Naive B cell (primary cell): Measurements from ENCODE around the gene ANXA11. TPM values are rescaled to one million over a fixed set of nuclear protein-coding genes. Genes with fewer than 3 reads are reported as not detected.
A peak's percentile ranks its signal among the peaks of the same experiment; 100 is the strongest.
"Not testable (repeated sequence)": the region's sequence is repeated elsewhere in the genome, so short reads cannot be mapped to it uniquely, and the experiment has no call there.

Source experiments
- ATAC-seq, 2 donors: fragments of 150-1000 bp; cut with Tn5 transposase; 2 replicates each; pipeline ENCODE4 v1.10.0; 2021; ENCODE audit warnings: low read depth in 2 of 2, mild to moderate bottlenecking in 2 of 2, moderate library complexity in 2 of 2
- DNase-seq: peaks from one replicate; pipeline ENCODE4 v3.0.0; 2022
- H3K27ac Mint-ChIP-seq, 6 donors: one replicate each; pipeline ENCODE4 v1.8.0; 2020 to 2022; ENCODE audit warnings: mild to moderate bottlenecking in 6 of 6, mixed read lengths in 6 of 6, moderate library complexity in 5 of 6, inconsistent platforms in 2 of 6
- H3K27me3 Mint-ChIP-seq, 3 donors: one replicate each; pipeline ENCODE4 v1.8.0; 2021 to 2022; ENCODE audit warnings: mixed read lengths in 3 of 3, mild to moderate bottlenecking in 1 of 3
- H3K36me3 Mint-ChIP-seq, 2 donors: one replicate each; pipeline ENCODE4 v1.8.0; 2020 to 2022; ENCODE audit warnings: mixed read lengths in 2 of 2, inconsistent platforms in 1 of 2, mild to moderate bottlenecking in 1 of 2
- H3K4me1 Mint-ChIP-seq, 3 donors: one replicate each; pipeline ENCODE4 v1.8.0; 2020 to 2022; ENCODE audit warnings: mixed read lengths in 3 of 3, inconsistent platforms in 1 of 3, mild to moderate bottlenecking in 1 of 3, moderate library complexity in 1 of 3
- H3K4me3 Mint-ChIP-seq, 8 donors: one replicate each; pipeline ENCODE4 v1.8.0; 2020 to 2022; ENCODE audit warnings: mild to moderate bottlenecking in 8 of 8, mixed read lengths in 8 of 8, moderate library complexity in 8 of 8, inconsistent platforms in 2 of 8
- H3K9me3 Mint-ChIP-seq, 7 donors: one replicate each; pipeline ENCODE4 v1.8.0; 2020 to 2022; ENCODE audit warnings: mixed read lengths in 7 of 7, mild to moderate bottlenecking in 5 of 7, inconsistent platforms in 2 of 7, moderate library complexity in 1 of 7
- polyA plus RNA-seq, 6 donors: library from polyadenylated mRNA; unstranded; fragments of 300-500 nt; fragmentation: Illumina TruSeq; gene quantifications; one replicate each; pipeline ENCODE4 v1.2.3, GENCODE V29; 2021; ENCODE audit warnings: low read depth in 6 of 6

ANXA11 gene
- polyA plus RNA-seq, 6 donors from 2014 or later: 146 to 167 (median 157) TPM

DNA sequence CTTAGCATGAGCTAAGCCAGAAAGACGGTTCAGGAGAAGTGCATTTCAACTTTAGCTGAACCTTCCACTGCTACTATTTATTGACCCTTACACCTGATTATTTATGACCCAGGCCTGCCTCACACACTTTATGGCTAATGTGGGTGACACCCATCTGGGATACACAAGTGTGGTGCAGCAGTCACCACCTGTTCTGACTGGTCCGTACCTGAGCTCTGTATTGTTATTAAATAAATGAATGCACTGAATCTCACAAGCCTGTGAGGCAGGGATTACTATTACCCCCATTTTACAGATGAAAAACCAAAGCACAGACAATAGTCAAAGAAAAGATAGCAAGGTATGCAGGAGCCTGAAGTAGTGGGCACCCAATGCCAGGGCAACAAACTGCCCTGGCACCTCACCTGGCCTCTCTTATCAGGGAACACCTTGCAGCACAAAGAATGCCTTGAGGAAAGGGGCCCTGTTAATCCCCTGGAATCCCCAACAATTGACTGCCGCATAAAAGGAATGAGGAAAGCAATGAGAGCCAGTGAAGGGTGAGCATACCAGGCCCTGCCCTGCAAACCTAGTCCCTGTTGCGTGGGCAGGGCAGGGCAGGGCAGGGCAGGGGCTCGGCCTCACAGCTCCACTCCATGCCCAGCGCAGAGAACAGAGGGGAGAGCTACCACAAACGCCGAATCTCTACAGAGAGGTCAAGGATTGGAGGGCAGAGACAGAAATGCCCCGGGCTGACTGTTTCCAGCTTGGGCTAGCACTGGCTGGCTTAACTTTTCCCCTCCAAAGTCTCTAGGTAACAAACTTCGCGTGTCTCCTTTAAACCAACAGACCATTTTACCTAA, 1.3 kb downstream of the ANXA11 start:
- Mint-ChIP-seq H3K27me3 (no peaks in the 10 kb centered on the region), H3K27ac (peak overlapping the region; percentile 66 to 96 (median 92)), H3K4me3 (peak overlapping the region; percentile 82 to 97 (median 94)), H3K4me1 (peaks cover 46 to 67% (median 52%) of the 10 kb centered on the region in 3 donors), H3K9me3 (no peaks in the 10 kb centered on the region), H3K36me3 (no peaks in the 10 kb centered on the region)
- DNase-seq (no peak), ATAC-seq (no peak)

GRCh38 chr10:80202934-80203834, 2.2 kb downstream of the ANXA11 start:
- Mint-ChIP-seq H3K9me3 (no peaks in the 10 kb centered on the region), H3K36me3 (peaks cover 0 to 3% of the 10 kb centered on the region in 2 donors), H3K4me1 (peaks cover 53 to 75% (median 59%) of the 10 kb centered on the region in 3 donors), H3K4me3 (peak overlapping the region; percentile 82 to 97 (median 94)), H3K27ac (peak overlapping the region; percentile 36 to 91 (median 85)), H3K27me3 (no peaks in the 10 kb centered on the region)
- ATAC-seq (peak; percentile 34 to 42), DNase-seq (peak; percentile 44)

DNA sequence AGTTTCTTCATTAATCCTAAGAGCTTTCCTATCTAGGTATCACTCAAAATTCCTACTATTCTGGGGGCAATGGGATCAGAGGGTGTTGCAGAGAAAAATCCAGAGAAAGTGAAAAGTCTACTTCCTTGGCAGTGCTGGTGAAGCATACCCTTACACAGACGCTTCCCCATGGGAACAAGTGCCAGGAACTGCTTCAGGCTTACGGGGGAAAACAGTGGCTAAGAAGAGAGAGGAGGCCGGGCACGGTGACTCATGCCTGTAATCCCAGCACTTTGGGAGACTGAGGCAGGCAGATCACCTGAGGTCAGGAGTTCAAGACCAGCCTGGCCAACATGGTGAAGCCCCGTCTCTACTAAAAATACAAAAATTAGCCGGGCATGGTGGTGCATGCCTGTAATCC, 2.8 kb downstream of the ANXA11 start:
- not testable (repeated sequence) for H3K27me3 Mint-ChIP-seq, H3K9me3 Mint-ChIP-seq, ATAC-seq, DNase-seq, H3K36me3 Mint-ChIP-seq
- Mint-ChIP-seq H3K4me1 (peaks cover 53 to 82% (median 60%) of the 10 kb centered on the region in 3 donors), H3K4me3 (peak overlapping the region in 5 of 8 donors; percentile 40 to 97 (median 83)), H3K27ac (peak overlapping the region in 2 of 6 donors; percentile 86 to 91)

DNA sequence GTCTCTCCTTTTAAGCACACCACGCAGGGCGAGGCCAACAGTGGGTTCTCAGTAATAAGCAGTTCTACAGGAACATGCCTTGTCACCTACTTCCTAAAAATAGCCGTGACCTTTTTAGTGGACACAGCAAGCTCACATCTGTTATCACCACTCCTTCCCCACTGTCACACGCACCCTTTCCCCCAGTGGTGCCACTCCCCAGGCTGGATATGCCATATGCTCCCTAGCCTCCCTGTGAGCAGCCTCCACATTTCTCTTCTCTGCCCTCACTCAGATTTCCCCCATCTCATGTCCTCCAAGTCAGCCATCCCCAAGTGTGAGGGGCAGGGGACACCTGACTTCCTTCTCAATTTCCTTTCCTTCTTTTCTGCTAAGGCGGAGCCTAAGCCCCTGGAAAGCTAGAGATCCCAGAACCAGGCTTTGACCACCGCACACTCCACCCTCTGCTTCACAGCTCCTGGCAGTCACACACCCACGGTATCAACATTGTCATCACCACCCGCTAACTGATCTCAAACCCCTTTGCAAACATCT, 3.7 kb downstream of the ANXA11 start:
- Mint-ChIP-seq H3K27me3 (no peaks in the 10 kb centered on the region), H3K4me3 (peak overlapping the region in 7 of 8 donors; percentile 0 to 86 (median 41)), H3K27ac (peak overlapping the region in 3 of 6 donors; percentile 17 to 73 (median 65)), H3K36me3 (peaks cover 0 to 3% of the 10 kb centered on the region in 2 donors), H3K9me3 (no peaks in the 10 kb centered on the region), H3K4me1 (peaks cover 61 to 89% (median 69%) of the 10 kb centered on the region in 3 donors)
- ATAC-seq: no peak
- DNase-seq: no peak

- Mint-ChIP-seq H3K9me3 (no peaks in the 10 kb centered on the region), H3K36me3 (peaks cover 6 to 8% of the 10 kb centered on the region in 2 donors), H3K27me3 (no peaks in the 10 kb centered on the region), H3K4me1 (peaks cover 66 to 89% (median 73%) of the 10 kb centered on the region in 3 donors), H3K27ac (peak overlapping the region in 3 of 6 donors; percentile 57 to 73 (median 58)), H3K4me3 (peak overlapping the region in 1 of 8 donors; percentile 52)
- ATAC-seq (no peak), DNase-seq (no peak)
Measured at GRCh38 chr10:80200687-80201086, 4.7 kb downstream of the ANXA11 start.

DNA sequence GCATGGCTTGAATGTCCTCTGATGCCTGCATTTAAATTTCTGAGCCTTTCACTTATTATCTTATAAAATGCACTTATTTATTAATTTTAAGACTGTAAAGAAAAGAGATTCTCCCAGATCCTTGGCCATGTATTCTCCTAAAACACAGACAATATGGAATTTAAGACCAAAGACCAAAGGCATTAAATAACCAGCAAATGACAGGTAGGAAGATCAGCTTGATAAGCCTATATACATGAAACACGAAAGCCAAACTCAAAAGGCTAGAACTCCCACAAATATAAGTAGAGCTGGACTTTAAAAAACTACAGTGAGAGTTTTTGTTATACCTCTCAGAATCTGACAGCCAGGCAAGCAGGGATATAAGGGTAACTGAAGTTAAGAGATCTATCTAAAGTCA, 5.1 kb downstream of the ANXA11 start:
- Mint-ChIP-seq H3K36me3 (peaks cover 8% of the 10 kb centered on the region in 2 donors), H3K4me3 (peak overlapping the region in 2 of 8 donors; percentile 40 to 52), H3K27ac (peak overlapping the region in 1 of 6 donors; percentile 93), H3K27me3 (no peaks in the 10 kb centered on the region), H3K4me1 (peaks cover 68 to 91% (median 74%) of the 10 kb centered on the region in 3 donors), H3K9me3 (no peaks in the 10 kb centered on the region)
- no peak for DNase-seq
- no peak for ATAC-seq

GRCh38 chr10:80199828-80200227, 5.5 kb downstream of the ANXA11 start:
- ATAC-seq (no peak), DNase-seq (no peak)
- peak overlapping the region in 3 of 8 donors; percentile 16 to 40 (median 37) for H3K4me3 Mint-ChIP-seq
- peak overlapping the region in 2 of 6 donors; percentile 33 to 93 for H3K27ac Mint-ChIP-seq
- H3K4me1 Mint-ChIP-seq: peaks cover 68 to 95% (median 78%) of the 10 kb centered on the region in 3 donors
- no peaks in the 10 kb centered on the region for H3K27me3 Mint-ChIP-seq
- H3K36me3 Mint-ChIP-seq: peaks cover 8% of the 10 kb centered on the region in 2 donors
- no peaks in the 10 kb centered on the region for H3K9me3 Mint-ChIP-seq

- Mint-ChIP-seq H3K9me3 (no peaks in the 10 kb centered on the region), H3K36me3 (peaks cover 8% of the 10 kb centered on the region in 2 donors), H3K27me3 (no peaks in the 10 kb centered on the region), H3K4me1 (peaks cover 54 to 89% (median 78%) of the 10 kb centered on the region in 3 donors), H3K4me3 (peak overlapping the region in 4 of 8 donors; percentile 13 to 55 (median 20)), H3K27ac (peak overlapping the region in 4 of 6 donors; percentile 1 to 83 (median 57))
- no peak for DNase-seq
- peak in 1 of 2 donors; percentile 48 for ATAC-seq
Measured at GRCh38 chr10:80197972-80198916, 7.1 kb downstream of the ANXA11 start.

DNA sequence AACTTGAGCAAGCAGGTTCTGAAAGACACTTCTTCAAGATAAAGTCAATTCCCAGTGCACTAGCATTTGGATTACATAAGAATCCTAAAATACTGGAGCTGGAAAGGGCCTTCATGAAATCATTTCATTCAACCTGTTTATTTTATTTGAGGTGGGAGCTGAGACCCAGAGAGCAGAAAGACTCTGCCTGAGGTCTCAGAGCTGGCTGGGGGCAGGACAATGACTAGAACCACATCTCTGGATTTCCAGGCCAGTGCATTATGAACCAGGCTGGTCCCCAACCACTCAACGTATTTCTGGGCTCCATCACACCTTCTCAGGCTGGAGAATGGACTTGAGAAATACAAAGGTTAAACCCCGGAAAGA, 8.4 kb downstream of the ANXA11 start:
- Mint-ChIP-seq H3K4me1 (peaks cover 50 to 89% (median 72%) of the 10 kb centered on the region in 3 donors), H3K36me3 (peaks cover 8 to 13% of the 10 kb centered on the region in 2 donors), H3K27ac (peak overlapping the region in 5 of 6 donors; percentile 48 to 88 (median 72))

GRCh38 chr10:80196270-80196949, 8.9 kb downstream of the ANXA11 start:
- H3K9me3 Mint-ChIP-seq: peaks cover 0 to 6% (median 0%) of the 10 kb centered on the region in 7 donors

More for the DNA sequence above, 8.4 kb downstream of the ANXA11 start:
- Mint-ChIP-seq H3K27me3 (no peaks in the 10 kb centered on the region), H3K9me3 (peaks cover 0 to 6% (median 0%) of the 10 kb centered on the region in 7 donors), H3K4me3 (peak overlapping the region in 6 of 8 donors; percentile 12 to 62 (median 40))
- ATAC-seq (no peak), DNase-seq (no peak)

DNA sequence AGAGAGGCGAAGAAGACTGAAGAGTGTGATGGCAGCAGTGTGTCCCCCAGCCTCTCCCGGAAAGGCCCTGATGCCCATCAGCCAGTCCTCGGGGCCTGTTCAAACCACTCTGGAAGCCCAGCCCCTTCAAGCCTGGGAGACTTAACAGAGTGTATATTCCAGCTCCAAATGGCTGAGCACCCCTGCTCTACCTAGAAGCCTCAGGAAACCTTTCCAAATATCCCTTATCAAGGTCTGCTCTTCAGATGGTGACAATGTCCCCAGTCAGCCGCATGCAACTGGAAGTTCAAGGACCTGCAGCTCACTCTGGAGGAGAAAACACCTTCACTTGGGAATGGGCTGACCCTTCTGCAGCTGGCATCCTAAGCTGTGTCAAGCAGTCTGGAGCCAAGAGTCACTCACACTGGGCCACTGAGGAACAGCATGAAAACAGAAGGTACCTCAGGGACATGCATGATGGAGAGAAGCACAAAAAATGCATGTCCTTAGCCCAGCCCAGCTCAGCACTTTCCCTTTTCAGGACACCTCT, 10.2 kb downstream of the ANXA11 start:
- no peak for DNase-seq
- H3K27ac Mint-ChIP-seq: peak overlapping the region in 4 of 6 donors; percentile 58 to 84 (median 76)
- H3K27me3 Mint-ChIP-seq: no peaks in the 10 kb centered on the region
- H3K4me3 Mint-ChIP-seq: no peak overlapping the region
- H3K4me1 Mint-ChIP-seq: peaks cover 46 to 78% (median 63%) of the 10 kb centered on the region in 3 donors
- H3K9me3 Mint-ChIP-seq: peaks cover 0 to 6% (median 0%) of the 10 kb centered on the region in 7 donors
- no peak for ATAC-seq
- peaks cover 8 to 13% of the 10 kb centered on the region in 2 donors for H3K36me3 Mint-ChIP-seq

More at GRCh38 chr10:80196270-80196949, 8.9 kb downstream of the ANXA11 start:
- Mint-ChIP-seq H3K27ac (peak overlapping the region; percentile 48 to 88 (median 78)), H3K27me3 (no peaks in the 10 kb centered on the region), H3K36me3 (peaks cover 8 to 13% of the 10 kb centered on the region in 2 donors), H3K4me3 (peak overlapping the region in 6 of 8 donors; percentile 12 to 62 (median 40)), H3K4me1 (peaks cover 50 to 89% (median 72%) of the 10 kb centered on the region in 3 donors)
- DNase-seq: no peak
- ATAC-seq: peak; percentile 65 to 72
